Astrocyte (in vitro differentiated cells and primary cell): ENCODE data around the gene EIF2S2. TPM values are rescaled to one million over a fixed set of nuclear protein-coding genes. Genes with fewer than 3 reads are reported as not detected.

ENCODE experiments used
- DNase-seq: peaks from one replicate; pipeline ENCODE4 v3.0.0-alpha.2; 2010; ENCODE audit warnings: low read depth
- FAIRE-seq: peaks from 2 replicates; lab custom pipeline; 2011; peaks lifted over from hg19 to GRCh38; lab: Jason Lieb, UNC
- H2AFZ ChIP-seq: 2 replicates; pipeline ENCODE4 v1.6.0; 2012; ENCODE audit warnings: low read depth, low read length, inconsistent platforms
- H3K27ac ChIP-seq: 2 replicates; pipeline ENCODE4 v1.5.1; 2011; ENCODE audit warnings: low read depth, low read length, inconsistent platforms
- H3K27me3 ChIP-seq: 2 replicates; pipeline ENCODE4 v1.6.0; 2011; ENCODE audit warnings: low read length, inconsistent platforms; ENCODE audit not compliant: insufficient read depth
- H3K36me3 ChIP-seq: 2 replicates; pipeline ENCODE4 v1.5.1; 2011; ENCODE audit warnings: low read length, inconsistent platforms; ENCODE audit not compliant: insufficient read depth
- H3K4me1 ChIP-seq: 2 replicates; pipeline ENCODE4 v1.5.1; 2011; ENCODE audit warnings: low read length, inconsistent platforms; ENCODE audit not compliant: insufficient read depth
- H3K4me2 ChIP-seq: 2 replicates; pipeline ENCODE4 v1.6.0; 2012; ENCODE audit warnings: low read length, inconsistent platforms
- H3K4me3 ChIP-seq: 2 replicates; pipeline ENCODE4 v1.5.1; 2011; ENCODE audit warnings: low read depth, mild to moderate bottlenecking, low read length, inconsistent platforms; ENCODE audit not compliant: insufficient read depth
- H3K79me2 ChIP-seq: 2 replicates; pipeline ENCODE4 v1.6.0; 2012; ENCODE audit warnings: mild to moderate bottlenecking, low read length, inconsistent platforms; ENCODE audit not compliant: insufficient read depth
- H3K9ac ChIP-seq: 2 replicates; pipeline ENCODE4 v1.6.0; 2012; ENCODE audit warnings: mild to moderate bottlenecking, low read length, inconsistent platforms
- H3K9me3 ChIP-seq: 2 replicates; pipeline ENCODE4 v1.5.1; 2012; ENCODE audit warnings: low read depth, mild to moderate bottlenecking, low read length, inconsistent platforms; ENCODE audit not compliant: insufficient read depth
- H4K20me1 ChIP-seq: 2 replicates; pipeline ENCODE4 v1.6.0; 2012; ENCODE audit warnings: low read length, inconsistent platforms; ENCODE audit not compliant: insufficient read depth
- H3K27ac Mint-ChIP-seq: one replicate; pipeline ENCODE4 v1.8.0; 2021; ENCODE audit warnings: mild to moderate bottlenecking, mixed read lengths; ENCODE audit not compliant: unreplicated experiment
- H3K27me3 Mint-ChIP-seq: one replicate; pipeline ENCODE4 v1.8.0; 2021; ENCODE audit warnings: low read depth, mixed read lengths; ENCODE audit not compliant: unreplicated experiment
- H3K36me3 Mint-ChIP-seq: one replicate; pipeline ENCODE4 v1.8.0; 2021; ENCODE audit warnings: low read depth, mixed read lengths; ENCODE audit not compliant: unreplicated experiment
- H3K4me1 Mint-ChIP-seq: one replicate; pipeline ENCODE4 v1.8.0; 2021; ENCODE audit warnings: low read depth, mixed read lengths; ENCODE audit not compliant: unreplicated experiment
- H3K4me3 Mint-ChIP-seq: one replicate; pipeline ENCODE4 v1.8.0; 2021; ENCODE audit warnings: mild to moderate bottlenecking, moderate library complexity, mixed read lengths; ENCODE audit not compliant: unreplicated experiment
- H3K9me3 Mint-ChIP-seq: one replicate; pipeline ENCODE4 v1.8.0; 2021; ENCODE audit warnings: mild to moderate bottlenecking, mixed read lengths; ENCODE audit not compliant: unreplicated experiment
- EZH2 ChIP-seq: IDR thresholded peaks from 2 replicates; pipeline ENCODE4 v1.6.1; 2012; ENCODE audit warnings: mild to moderate bottlenecking, low read length, inconsistent platforms; ENCODE audit not compliant: insufficient read depth
- total RNA-seq: library from RNA; stranded (reverse); gene quantifications from 2 replicates; pipeline ENCODE4 v1.2.1, GENCODE V29; 2021
- TF ChIP-seq, protein P1 (sequence below): IDR thresholded peaks from 2 replicates; pipeline ENCODE4 v1.5.1; 2011; ENCODE audit warnings: low read depth, mild to moderate bottlenecking, inconsistent platforms, low read length, moderate library complexity; ENCODE audit not compliant: insufficient read depth

The EIF2S2 gene
- total RNA-seq, 1 donor from 2014 or later = 122 TPM

DNA sequence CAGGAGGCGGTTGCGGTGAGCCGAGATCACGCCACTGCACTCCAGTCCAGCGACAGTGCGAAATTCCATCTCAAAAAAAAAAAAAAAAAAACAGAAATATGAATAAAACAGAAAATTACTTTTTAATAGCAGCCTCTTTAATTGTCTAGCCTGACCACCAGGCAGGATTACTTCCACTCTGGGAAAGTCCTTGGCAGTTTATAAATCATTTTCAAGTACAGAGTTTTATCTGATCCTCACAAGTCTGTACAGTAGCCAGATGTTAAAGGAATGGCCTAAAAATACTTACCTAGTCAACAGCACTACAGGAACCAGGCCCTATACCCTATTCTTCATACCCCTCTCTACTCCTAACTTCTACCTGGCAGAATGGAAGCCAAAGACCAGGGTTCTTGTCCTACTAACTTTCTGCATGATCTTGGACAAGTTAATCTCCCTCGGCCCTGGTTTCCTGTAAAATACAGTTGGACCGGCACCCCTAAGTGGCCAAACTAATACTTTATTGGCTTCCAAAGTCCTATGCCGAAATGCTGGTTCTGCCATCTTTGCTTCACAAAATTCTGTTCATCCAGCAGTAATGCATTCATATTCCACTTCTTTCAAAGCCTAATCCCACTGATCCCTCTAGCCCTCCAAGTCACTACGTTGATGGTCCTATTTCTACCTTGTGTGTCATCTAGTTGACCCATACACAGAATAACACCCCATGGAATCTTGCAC is 1.9 kb downstream of the EIF2S2 start:
- DNase-seq (no peak), FAIRE-seq (no peak)
- peak overlapping the region; percentile 89 for H3K4me2 ChIP-seq
- H3K4me1 ChIP-seq = peaks cover 10% of the 10 kb centered on the region
- TF ChIP-seq EZH2 = no peak
- TF ChIP-seq, protein P1, sequence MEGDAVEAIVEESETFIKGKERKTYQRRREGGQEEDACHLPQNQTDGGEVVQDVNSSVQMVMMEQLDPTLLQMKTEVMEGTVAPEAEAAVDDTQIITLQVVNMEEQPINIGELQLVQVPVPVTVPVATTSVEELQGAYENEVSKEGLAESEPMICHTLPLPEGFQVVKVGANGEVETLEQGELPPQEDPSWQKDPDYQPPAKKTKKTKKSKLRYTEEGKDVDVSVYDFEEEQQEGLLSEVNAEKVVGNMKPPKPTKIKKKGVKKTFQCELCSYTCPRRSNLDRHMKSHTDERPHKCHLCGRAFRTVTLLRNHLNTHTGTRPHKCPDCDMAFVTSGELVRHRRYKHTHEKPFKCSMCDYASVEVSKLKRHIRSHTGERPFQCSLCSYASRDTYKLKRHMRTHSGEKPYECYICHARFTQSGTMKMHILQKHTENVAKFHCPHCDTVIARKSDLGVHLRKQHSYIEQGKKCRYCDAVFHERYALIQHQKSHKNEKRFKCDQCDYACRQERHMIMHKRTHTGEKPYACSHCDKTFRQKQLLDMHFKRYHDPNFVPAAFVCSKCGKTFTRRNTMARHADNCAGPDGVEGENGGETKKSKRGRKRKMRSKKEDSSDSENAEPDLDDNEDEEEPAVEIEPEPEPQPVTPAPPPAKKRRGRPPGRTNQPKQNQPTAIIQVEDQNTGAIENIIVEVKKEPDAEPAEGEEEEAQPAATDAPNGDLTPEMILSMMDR = no peak
- Mint-ChIP-seq H3K4me3 (peak overlapping the region; percentile 100), H3K36me3 (peaks cover 19% of the 10 kb centered on the region), H3K27ac (peak overlapping the region; percentile 94), H3K27me3 (no peaks in the 10 kb centered on the region), H3K9me3 (no peaks in the 10 kb centered on the region), H3K4me1 (peaks cover 33% of the 10 kb centered on the region)
- no peaks in the 10 kb centered on the region for H3K9me3 ChIP-seq
- H3K36me3 ChIP-seq = peaks cover 11% of the 10 kb centered on the region
- H2AFZ ChIP-seq = no peak overlapping the region
- H3K79me2 ChIP-seq = peaks cover 69% of the 10 kb centered on the region
- peak overlapping the region; percentile 98 for H3K9ac ChIP-seq
- H3K4me3 ChIP-seq = peak overlapping the region; percentile 91
- H3K27ac ChIP-seq = no peak overlapping the region
- H3K27me3 ChIP-seq = no peaks in the 10 kb centered on the region
- H4K20me1 ChIP-seq = peaks cover 65% of the 10 kb centered on the region

DNA sequence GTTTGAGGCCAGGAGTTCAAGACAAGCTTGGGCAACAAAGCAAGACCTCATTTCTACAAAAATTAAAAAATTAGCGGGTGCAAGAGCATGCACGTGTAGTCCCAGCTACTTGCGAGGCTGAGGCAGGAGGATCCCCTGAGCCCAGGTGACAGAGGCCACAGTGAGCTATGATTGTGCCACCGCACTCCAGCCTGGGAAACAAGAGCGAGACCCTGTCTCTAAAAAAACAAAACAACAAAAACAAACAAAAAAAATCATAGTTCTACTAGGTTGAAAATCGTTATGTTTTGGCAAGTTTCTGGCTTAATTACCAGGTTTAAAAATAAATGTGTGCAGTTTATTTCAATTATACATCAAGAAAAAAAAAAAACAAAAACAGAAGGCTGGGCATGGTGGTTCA is 2.6 kb downstream of the EIF2S2 start:
- Histone ChIP-seq H4K20me1 (peaks cover 72% of the 10 kb centered on the region), H3K9me3 (no peaks in the 10 kb centered on the region), H3K27me3 (no peaks in the 10 kb centered on the region), H3K79me2 (peaks cover 76% of the 10 kb centered on the region), H3K4me1 (peaks cover 10% of the 10 kb centered on the region), H3K9ac (no peak overlapping the region), H3K27ac (no peak overlapping the region), H3K4me2 (peak overlapping the region; percentile 21), H3K36me3 (peaks cover 19% of the 10 kb centered on the region), H2AFZ (no peak overlapping the region), H3K4me3 (no peak overlapping the region)
- DNase-seq = no peak
- no peak for TF ChIP-seq EZH2
- TF ChIP-seq, protein P1 = no peak
- Mint-ChIP-seq H3K4me3 (peak overlapping the region; percentile 100), H3K27me3 (no peaks in the 10 kb centered on the region), H3K9me3 (no peaks in the 10 kb centered on the region), H3K27ac (no peak overlapping the region), H3K36me3 (peaks cover 21% of the 10 kb centered on the region), H3K4me1 (peaks cover 33% of the 10 kb centered on the region)
- FAIRE-seq = no peak

DNA sequence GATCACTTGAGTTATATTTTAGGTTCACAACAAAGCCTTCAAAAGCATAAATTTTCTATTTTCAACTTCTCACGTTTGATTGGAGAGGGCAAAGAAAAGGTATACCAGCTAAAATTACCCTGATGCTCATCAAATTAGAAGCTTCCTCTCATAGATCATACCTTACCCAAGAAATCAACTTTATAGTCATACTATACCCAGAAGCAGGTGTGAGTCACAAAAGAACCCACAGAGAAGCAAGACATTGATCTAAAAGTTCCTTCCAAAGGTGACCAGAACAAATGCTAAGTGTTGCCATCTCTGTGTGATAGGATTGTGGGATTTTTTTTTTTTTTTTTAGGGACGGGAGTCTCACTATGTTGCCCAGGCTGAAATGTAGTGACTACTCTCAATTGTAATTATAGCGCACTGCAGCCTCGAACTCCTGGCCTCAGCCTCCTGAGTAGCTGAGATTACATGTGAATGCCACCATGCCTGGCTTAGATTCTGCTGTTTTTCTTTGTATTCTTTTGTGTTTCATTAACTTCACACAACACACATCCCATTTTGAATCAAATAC is 3.3 kb downstream of the EIF2S2 start:
- H3K4me1 ChIP-seq = peaks cover 10% of the 10 kb centered on the region
- peaks cover 25% of the 10 kb centered on the region for H3K36me3 ChIP-seq
- H3K9me3 ChIP-seq = no peaks in the 10 kb centered on the region
- DNase-seq (no peak), FAIRE-seq (no peak)
- Mint-ChIP-seq H3K4me1 (peaks cover 33% of the 10 kb centered on the region), H3K36me3 (peaks cover 25% of the 10 kb centered on the region), H3K27ac (no peak overlapping the region), H3K9me3 (no peaks in the 10 kb centered on the region), H3K27me3 (no peaks in the 10 kb centered on the region), H3K4me3 (peak overlapping the region; percentile 100)
- no peak overlapping the region for H3K9ac ChIP-seq
- peaks cover 84% of the 10 kb centered on the region for H3K79me2 ChIP-seq
- H3K4me2 ChIP-seq = peak overlapping the region; percentile 48
- H3K27me3 ChIP-seq = no peaks in the 10 kb centered on the region
- TF ChIP-seq EZH2 = no peak
- TF ChIP-seq, protein P1 = no peak
- H2AFZ ChIP-seq = no peak overlapping the region
- no peak overlapping the region for H3K27ac ChIP-seq
- H4K20me1 ChIP-seq = peaks cover 80% of the 10 kb centered on the region
- H3K4me3 ChIP-seq = no peak overlapping the region
